GM21390 (cell line): ENCODE results near the gene PRKG1.
"Not testable (repeated sequence)": the region's sequence is repeated elsewhere in the genome, so short reads cannot be mapped to it uniquely, and the experiment has no call there.

ENCODE experiments used
- ATAC-seq: cut with Tn5 transposase; IDR thresholded peaks from one replicate; pipeline ENCODE4 v1.9.1; 2021; ENCODE audit not compliant: unreplicated experiment

PRKG1 gene

GRCh38 chr10:51679841-51680240, 605.6 kb downstream of the PRKG1 start:
- ATAC-seq = no peak

- ATAC-seq = no peak
These were observed 608.9 kb downstream of the PRKG1 start for GRCh38 chr10:51683031-51683691.

GRCh38 chr10:51685768-51686167, 611.5 kb downstream of the PRKG1 start:
- no peak for ATAC-seq

- no peak for ATAC-seq
These were observed 613.0 kb downstream of the PRKG1 start for GRCh38 chr10:51687296-51687695.

- ATAC-seq = not testable (repeated sequence)
These were observed 614.5 kb downstream of the PRKG1 start for GRCh38 chr10:51688826-51689225.

GRCh38 chr10:51689536-51689935, 615.2 kb downstream of the PRKG1 start:
- ATAC-seq = no peak

GRCh38 chr10:51691135-51691534, 616.8 kb downstream of the PRKG1 start:
- ATAC-seq = no peak

- no peak for ATAC-seq
These were observed 619.9 kb downstream of the PRKG1 start for GRCh38 chr10:51694086-51694768.

GRCh38 chr10:51696251-51696650, 622.0 kb downstream of the PRKG1 start:
- no peak for ATAC-seq

- ATAC-seq = no peak
These were observed 624.3 kb downstream of the PRKG1 start for GRCh38 chr10:51698473-51699063.

- ATAC-seq = peak; percentile 28
These were observed 624.8 kb downstream of the PRKG1 start for GRCh38 chr10:51699145-51699474.

- ATAC-seq = peak; percentile 93
These were observed 625.4 kb downstream of the PRKG1 start, which contains the start of gene CSTF2T for GRCh38 chr10:51699475-51700227. Gene CSTF2T, minus strand, starts transcription at chr10:51699595. Its CDS starts 46 bp downstream, at chr10:51699549.

GRCh38 chr10:51700228-51700817, 626.0 kb downstream of the PRKG1 start:
- no peak for ATAC-seq

GRCh38 chr10:51705774-51706173, 631.5 kb downstream of the PRKG1 start:
- no peak for ATAC-seq

- ATAC-seq = no peak
These were observed 631.9 kb downstream of the PRKG1 start for GRCh38 chr10:51706225-51706624.

- no peak for ATAC-seq
These were observed 633.1 kb downstream of the PRKG1 start for GRCh38 chr10:51707392-51707791.

GRCh38 chr10:51707821-51708424, 633.6 kb downstream of the PRKG1 start:
- no peak for ATAC-seq

- ATAC-seq = no peak
These were observed 634.3 kb downstream of the PRKG1 start for GRCh38 chr10:51708609-51709008.

- ATAC-seq = no peak
These were observed 635.2 kb downstream of the PRKG1 start for GRCh38 chr10:51709324-51709972.

- ATAC-seq = no peak
These were observed 637.2 kb downstream of the PRKG1 start for GRCh38 chr10:51711519-51711891.
